Measurements from ENCODE around the gene PRKAB2.
"Not testable (repeated sequence)": the region's sequence is repeated elsewhere in the genome, so short reads cannot be mapped to it uniquely, and the experiment has no call there.

PRKAB2 gene

GRCh38 chr1:147171399-147172167 lies 687 bp downstream of the PRKAB2 start:
- no peak for DNase-seq (ENCODE audit: low read depth)

DNA sequence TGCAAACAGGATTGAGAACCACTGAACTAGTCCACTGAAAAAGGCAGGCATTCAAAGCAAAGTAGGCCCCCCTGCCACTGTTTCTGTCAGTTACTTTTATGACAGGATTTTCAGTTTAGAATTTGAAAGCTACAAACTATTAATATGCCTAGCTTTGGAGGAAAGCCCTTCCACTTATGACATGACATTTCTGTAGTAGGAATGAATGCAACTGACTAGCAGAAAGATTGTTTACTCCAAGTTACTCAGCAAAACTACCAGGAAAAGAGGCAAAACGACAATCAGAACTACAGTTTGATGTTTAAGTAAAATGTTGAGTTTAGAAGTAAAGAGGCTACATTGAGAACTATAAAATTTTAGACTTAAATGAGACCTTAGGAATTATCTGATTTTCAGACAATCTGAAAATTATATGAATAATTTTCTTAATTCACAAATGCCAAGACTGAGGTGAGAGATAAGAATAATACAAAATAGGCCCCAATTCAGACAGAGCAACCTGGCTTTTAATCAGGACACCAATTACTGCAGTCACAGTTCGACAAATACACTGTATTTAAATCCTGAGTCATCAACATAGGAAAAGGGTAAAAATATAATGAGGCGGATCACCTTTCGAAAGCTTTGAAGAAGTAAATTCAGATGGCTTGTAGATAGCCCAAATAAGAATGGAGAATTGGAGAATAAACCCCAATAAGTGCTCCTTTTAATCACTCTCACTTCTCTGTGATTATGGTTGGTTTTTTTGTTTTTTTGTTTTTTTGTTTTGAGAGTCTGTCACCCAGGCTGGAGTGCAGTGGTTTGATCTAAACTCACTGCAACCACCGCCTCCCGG lies 2.2 kb downstream of the PRKAB2 start:
- no peak for DNase-seq (ENCODE audit: low read depth)

DNA sequence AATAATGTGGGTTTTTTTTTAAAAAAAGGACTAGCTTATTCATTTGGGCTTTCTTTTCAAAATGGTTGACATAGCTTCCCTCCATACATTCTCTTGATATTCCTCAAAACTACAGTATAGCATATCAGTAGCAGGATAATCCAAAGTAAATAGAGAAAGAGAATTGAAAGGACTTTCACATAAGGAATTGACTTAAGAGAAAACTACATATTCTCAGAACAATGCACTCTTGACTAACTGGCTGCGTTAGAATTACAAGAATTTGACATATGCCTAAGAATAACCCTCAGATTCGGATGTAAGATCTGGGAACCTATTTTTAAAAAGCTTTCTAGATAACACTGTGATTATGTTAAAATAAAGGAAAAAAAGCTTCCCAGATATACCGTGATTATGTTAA lies 3.1 kb downstream of the PRKAB2 start:
- DNase-seq (ENCODE audit: low read depth) = no peak

DNA sequence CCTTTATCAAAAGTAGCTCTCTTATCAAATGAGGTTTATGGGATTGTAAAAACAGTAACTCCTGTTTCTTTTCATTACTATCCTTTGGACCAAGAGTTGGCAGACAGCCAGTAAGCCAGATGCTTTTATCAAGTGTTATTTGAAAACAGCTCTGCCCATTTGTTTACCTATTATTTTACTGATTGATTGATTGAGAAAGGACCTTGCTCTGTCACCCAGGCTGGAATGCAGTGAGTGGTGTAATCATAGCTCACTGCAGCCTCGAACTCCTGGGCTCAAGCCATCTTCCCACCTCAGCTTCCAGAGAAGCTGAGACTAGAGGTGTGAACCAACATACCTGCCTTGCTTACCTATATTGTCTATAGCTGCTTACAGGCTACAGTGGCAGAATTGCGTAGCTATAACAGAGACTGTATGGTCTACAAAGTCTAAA lies 3.6 kb downstream of the PRKAB2 start:
- no peak for DNase-seq (ENCODE audit: low read depth)

GRCh38 chr1:147167365-147167764 lies 4.9 kb downstream of the PRKAB2 start:
- DNase-seq (ENCODE audit: low read depth) = no peak

DNA sequence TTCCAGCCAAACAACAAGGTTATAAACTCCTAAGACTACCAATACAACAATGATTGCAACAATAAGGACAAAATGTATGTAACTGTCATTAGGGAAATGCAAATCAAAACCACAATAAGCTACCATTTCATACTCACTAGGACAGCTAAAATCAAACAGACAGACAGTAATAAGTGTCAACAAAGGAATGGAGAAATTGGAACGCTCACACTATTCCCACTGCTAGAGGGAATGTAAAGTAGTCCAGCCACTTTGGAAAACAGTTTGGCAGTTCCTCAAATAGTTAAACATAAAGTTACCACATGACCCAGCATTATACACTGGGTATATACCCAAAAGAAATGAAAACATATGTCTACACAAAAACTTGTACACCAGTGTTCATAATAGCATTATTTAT lies 9.3 kb downstream of the PRKAB2 start:
- no peak for DNase-seq (ENCODE audit: low read depth)

- DNase-seq (ENCODE audit: low read depth) = no peak
Observed at GRCh38 chr1:147162093-147162492, 10.2 kb downstream of the PRKAB2 start.

GRCh38 chr1:147157116-147157515 lies 15.2 kb downstream of the PRKAB2 start:
- DNase-seq (ENCODE audit: low read depth) = not testable (repeated sequence)

GRCh38 chr1:147156642-147157041 lies 15.6 kb downstream of the PRKAB2 start:
- no peak for DNase-seq (ENCODE audit: low read depth)

- DNase-seq (ENCODE audit: low read depth) = no peak
Observed at GRCh38 chr1:147152772-147153171, 19.5 kb downstream of the PRKAB2 start.

- DNase-seq (ENCODE audit: low read depth) = no peak
Observed at GRCh38 chr1:147151244-147151643, 21.0 kb downstream of the PRKAB2 start.

- no peak for DNase-seq (ENCODE audit: low read depth)
Observed at GRCh38 chr1:147142886-147143285, 29.4 kb downstream of the PRKAB2 start.

DNA sequence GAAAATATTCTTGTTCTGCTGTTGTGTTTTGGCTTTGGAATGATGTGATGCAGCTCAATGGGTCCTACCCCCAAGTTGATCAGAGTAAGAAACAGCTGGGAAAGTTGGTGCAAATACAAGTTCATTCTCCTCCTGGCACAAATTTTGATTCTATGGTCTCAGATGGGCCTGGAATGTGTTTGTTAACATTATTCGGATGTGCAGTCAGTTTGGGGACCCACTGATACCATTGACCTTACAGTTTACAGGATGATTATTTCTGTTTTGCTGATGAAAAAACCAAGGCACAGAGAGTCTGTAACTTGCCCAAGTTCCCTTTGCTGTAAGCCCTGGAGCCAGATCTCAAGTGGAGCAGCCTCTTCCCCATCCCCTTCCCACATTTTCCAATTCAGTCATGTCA lies 41.5 kb downstream of the PRKAB2 start:
- not testable (repeated sequence) for DNase-seq (ENCODE audit: low read depth)

GRCh38 chr1:147129116-147129873 lies 43.0 kb downstream of the PRKAB2 start:
- no peak for DNase-seq (ENCODE audit: low read depth)

DNA sequence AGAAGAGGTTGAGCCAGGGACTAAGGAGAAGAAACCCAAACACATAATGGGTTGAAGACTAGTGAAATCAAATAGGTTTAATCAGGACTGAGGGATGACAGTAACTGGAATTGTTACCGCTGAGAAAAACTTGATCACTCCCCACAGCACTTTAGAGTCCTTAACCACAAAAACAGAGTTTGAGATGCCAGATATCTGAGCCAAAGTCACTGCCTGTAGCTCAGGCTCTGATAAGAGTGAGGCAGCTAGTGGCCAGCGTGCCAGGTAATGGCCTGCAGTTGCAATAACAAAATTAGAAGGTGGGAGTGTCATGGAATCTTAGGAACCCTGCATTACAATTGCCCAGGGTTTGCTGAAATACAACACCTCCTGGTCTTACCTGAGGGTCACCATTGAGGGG lies 48.0 kb downstream of the PRKAB2 start:
- DNase-seq (ENCODE audit: low read depth) = no peak

DNA sequence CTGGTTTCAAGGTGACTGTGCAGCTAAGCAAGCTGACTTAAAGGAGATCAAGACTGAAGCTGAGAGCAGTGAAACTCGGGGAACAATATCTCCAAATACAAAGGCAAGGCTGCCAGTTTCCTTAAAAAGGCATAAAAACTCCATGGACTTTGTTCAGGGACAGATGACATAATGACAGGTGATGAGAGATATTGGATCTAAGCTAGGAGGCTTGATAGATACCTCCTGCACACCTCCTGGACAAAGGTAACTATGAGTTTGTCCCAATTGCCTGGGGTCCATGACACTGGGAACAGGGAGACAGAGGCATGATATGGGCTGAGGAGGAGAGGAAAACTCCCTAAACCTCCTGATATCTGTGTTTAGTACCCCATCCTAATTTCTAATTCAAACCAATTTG lies 55.2 kb downstream of the PRKAB2 start:
- DNase-seq (ENCODE audit: low read depth) = no peak

GRCh38 chr1:147115496-147115895 lies 56.8 kb downstream of the PRKAB2 start:
- no peak for DNase-seq (ENCODE audit: low read depth)

- not testable (repeated sequence) for DNase-seq (ENCODE audit: low read depth)
Observed at GRCh38 chr1:147115079-147115478, 57.2 kb downstream of the PRKAB2 start.

DNA sequence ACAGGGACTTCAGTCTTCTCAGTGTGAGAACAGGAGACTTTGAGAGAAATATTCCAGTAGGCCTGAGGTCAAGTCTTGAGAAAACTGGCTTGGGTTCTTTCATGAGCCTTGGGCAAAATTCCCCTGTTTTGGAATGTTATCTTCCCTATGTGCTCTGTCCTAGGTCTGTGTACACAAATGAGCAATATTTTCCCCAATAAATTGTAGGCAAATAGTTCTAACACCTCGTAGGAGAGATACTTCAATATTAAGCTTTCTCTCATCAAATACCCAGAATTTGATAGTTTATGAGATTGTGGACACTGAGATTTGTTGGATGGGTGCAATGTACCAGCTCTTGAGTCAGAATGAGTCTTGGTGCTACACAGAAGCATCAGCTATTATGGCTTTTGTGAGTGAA lies 57.9 kb downstream of the PRKAB2 start:
- not testable (repeated sequence) for DNase-seq (ENCODE audit: low read depth)

GRCh38 chr1:147111381-147112130 lies 60.7 kb downstream of the PRKAB2 start:
- no peak for DNase-seq (ENCODE audit: low read depth)

DNA sequence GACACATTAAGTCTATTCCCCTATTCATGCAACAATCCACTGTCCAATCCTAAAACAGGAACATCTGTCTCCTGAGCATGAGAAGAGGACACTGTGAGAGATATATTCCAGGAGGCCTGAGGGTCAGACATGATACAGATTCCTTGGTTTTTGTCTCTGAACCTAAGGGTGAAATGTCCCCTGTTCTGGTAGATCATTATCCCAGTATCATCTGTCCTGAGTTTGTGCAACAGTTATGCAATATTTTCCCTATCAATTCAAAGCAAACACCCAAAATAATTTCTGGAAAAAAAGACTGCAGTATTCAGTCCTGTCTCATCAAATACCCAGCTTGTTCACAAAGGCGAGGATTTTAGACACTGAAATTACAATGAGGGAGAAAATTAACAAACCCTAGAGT lies 61.4 kb downstream of the PRKAB2 start:
- DNase-seq (ENCODE audit: low read depth) = no peak

DNA sequence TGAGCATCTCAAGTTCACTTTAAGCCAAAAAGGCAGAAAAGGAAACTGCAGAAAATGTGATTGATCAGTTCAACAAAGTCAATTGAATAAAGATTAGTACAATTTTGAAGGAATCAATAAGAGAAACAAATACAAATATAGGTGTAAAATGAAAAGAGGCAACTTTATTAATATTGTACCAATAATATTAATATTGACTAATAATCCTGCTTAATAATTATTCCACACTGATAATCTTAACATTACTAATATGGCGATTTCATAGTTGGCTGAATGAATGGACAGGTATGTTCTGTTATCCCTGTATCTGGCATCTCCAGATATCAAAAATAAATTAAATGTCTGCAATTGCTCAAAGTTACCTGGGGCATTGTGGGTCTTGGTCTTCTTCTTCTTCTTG lies 61.8 kb downstream of the PRKAB2 start:
- no peak for DNase-seq (ENCODE audit: low read depth)

All from activated T-helper 9 cell treated with anti-CD3 and anti-CD28 coated beads, Interleukin-2, amount 50 U/mL, for 16 hours (primary cell).